ENCODE results near the gene RRAS2.
A peak's percentile ranks its signal among the peaks of the same experiment; 100 is the strongest.

- TF ChIP-seq RCOR1 (IDR thresholded peaks at IDR 0.05; ENCODE audit: low read length) (no peak), CTCF (IDR thresholded peaks at IDR 0.05) (no peak), TEAD4 (IDR thresholded peaks at IDR 0.05; ENCODE audit: borderline replicate concordance, insufficient read depth) (no peak), RFX5 (IDR thresholded peaks at IDR 0.05; ENCODE audit: low read length) (no peak), YY1 (IDR thresholded peaks at IDR 0.05; ENCODE audit: low read depth) (peak; percentile 79)
Measured at GRCh38 chr11:14358729-14359439, at the start of gene RRAS2.

Data from SK-N-SH (cell line).